Calu3 (cell line): ENCODE data around the gene ANGEL1. TPM values are rescaled to one million over a fixed set of nuclear protein-coding genes. Genes with fewer than 3 reads are reported as not detected.

ENCODE experiments used
- BruUV-seq: library from RNA; stranded (reverse); fragments of 400-500 nt; replicated peaks from 2 replicates; lab custom pipeline; 2021; lab: Mats Ljungman, UMichigan
- CTCF ChIA-PET: fragments of 300-600 bp; sonication (Branson Sonifier 250); formaldehyde crosslinking; loops from one replicate; lab custom pipeline; 2022; ENCODE audit warnings: antibody characterized with exemption; lab: Charles Lee
- DNase-seq: peaks from one replicate; pipeline ENCODE4 v3.0.0; 2022
- H3K27ac Mint-ChIP-seq: one replicate; pipeline ENCODE4 v1.8.0; 2022; ENCODE audit warnings: mixed read lengths; ENCODE audit not compliant: unreplicated experiment
- H3K27me3 Mint-ChIP-seq: one replicate; pipeline ENCODE4 v1.8.0; 2022; ENCODE audit warnings: mixed read lengths; ENCODE audit not compliant: unreplicated experiment
- H3K36me3 Mint-ChIP-seq: one replicate; pipeline ENCODE4 v1.8.0; 2022; ENCODE audit warnings: mild to moderate bottlenecking, moderate library complexity, mixed read lengths; ENCODE audit not compliant: insufficient read depth, unreplicated experiment
- H3K4me1 Mint-ChIP-seq: one replicate; pipeline ENCODE4 v1.8.0; 2022; ENCODE audit warnings: mild to moderate bottlenecking, low read depth, mixed read lengths; ENCODE audit not compliant: unreplicated experiment
- H3K4me3 Mint-ChIP-seq: one replicate; pipeline ENCODE4 v1.8.0; 2022; ENCODE audit warnings: mild to moderate bottlenecking, low read depth, moderate library complexity, mixed read lengths; ENCODE audit not compliant: unreplicated experiment
- H3K9me3 Mint-ChIP-seq: one replicate; pipeline ENCODE4 v1.8.0; 2022; ENCODE audit warnings: low read depth, mixed read lengths; ENCODE audit not compliant: unreplicated experiment
- CTCF ChIP-seq: fragments of 200-600 bp; IDR thresholded peaks from one replicate; pipeline ENCODE4 v1.8.0; 2022; ENCODE audit warnings: antibody characterized with exemption; ENCODE audit not compliant: unreplicated experiment
- intact Hi-C: fragments of 100-400 bp; cut with micrococcal nuclease; formaldehyde crosslinking; loops from one replicate; pipeline ENCODE4 v1.10.0; 2022; ENCODE audit not compliant: unreplicated experiment
- total RNA-seq: library from RNA; stranded (reverse); gene quantifications from 2 replicates; pipeline ENCODE4 v1.2.3, GENCODE V29; 2022

ANGEL1 gene
- total RNA-seq, 1 experiment from 2014 or later = 19.8 TPM

DNA sequence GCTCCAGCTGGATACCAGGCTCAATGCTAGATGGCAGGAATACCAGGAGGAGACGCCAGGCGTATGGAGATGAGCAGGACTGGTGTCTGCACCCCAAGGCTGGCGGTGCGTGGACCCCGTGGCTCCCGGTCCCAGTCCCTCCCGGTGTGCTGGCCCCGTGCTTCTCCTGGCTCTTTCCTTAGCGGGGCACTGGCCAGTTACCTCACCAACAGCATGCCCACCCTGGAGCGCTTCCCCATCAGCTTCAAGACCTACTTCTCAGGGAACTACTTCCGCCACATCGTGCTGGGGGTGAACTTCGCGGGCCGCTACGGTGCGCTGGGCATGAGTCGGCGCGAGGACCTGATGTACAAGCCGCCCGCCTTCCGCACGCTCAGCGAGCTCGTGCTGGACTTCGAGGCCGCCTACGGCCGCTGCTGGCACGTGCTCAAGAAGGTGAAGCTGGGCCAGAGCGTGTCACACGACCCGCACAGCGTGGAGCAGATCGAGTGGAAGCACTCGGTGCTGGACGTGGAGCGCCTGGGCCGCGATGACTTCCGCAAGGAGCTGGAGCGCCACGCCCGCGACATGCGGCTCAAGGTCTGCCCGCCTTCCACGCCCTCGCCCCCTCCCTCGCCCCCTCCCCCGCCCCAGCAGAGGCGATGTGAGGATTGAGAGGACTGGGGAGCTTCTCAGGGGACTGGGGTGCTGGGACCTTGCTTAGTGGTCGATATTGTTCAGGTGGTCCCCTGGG is 36.8 kb downstream of the ANGEL1 start:
- intact Hi-C loops = no loop called here
- H3K4me3 Mint-ChIP-seq = no peak overlapping the region
- H3K9me3 Mint-ChIP-seq = no peaks in the 10 kb centered on the region
- CTCF ChIA-PET = interaction anchor here (1.0 kb wide), 1 partner anchor 66 kb away, joined by 4 read pairs; no protein-coding TSS in a partner anchor
- BruUV-seq = no TSS peak
- peaks cover 9% of the 10 kb centered on the region for H3K27me3 Mint-ChIP-seq
- no peaks in the 10 kb centered on the region for H3K4me1 Mint-ChIP-seq
- no peak for TF ChIP-seq CTCF
- H3K27ac Mint-ChIP-seq = no peak overlapping the region
- no peak for DNase-seq
- H3K36me3 Mint-ChIP-seq = peaks cover 13% of the 10 kb centered on the region

GRCh38 chr14:76774821-76775694 is 37.6 kb downstream of the ANGEL1 start:
- CTCF ChIA-PET = no interaction called here
- DNase-seq = no peak
- Mint-ChIP-seq H3K27ac (no peak overlapping the region), H3K4me1 (no peaks in the 10 kb centered on the region), H3K9me3 (no peaks in the 10 kb centered on the region), H3K36me3 (peaks cover 13% of the 10 kb centered on the region), H3K4me3 (no peak overlapping the region), H3K27me3 (peaks cover 17% of the 10 kb centered on the region)
- TF ChIP-seq CTCF = no peak
- intact Hi-C loops = no loop called here
- BruUV-seq = no TSS peak

- no peaks in the 10 kb centered on the region for H3K4me1 Mint-ChIP-seq
- peaks cover 13% of the 10 kb centered on the region for H3K36me3 Mint-ChIP-seq
- H3K9me3 Mint-ChIP-seq = no peaks in the 10 kb centered on the region
- TF ChIP-seq CTCF = no peak
- intact Hi-C loops = no loop called here
- H3K27me3 Mint-ChIP-seq = peaks cover 23% of the 10 kb centered on the region
- no peak for DNase-seq
- CTCF ChIA-PET = interaction anchor here (0.9 to 1.1 kb wide), 2 partner anchors 31 to 64 kb away, joined by 3 read pairs; no protein-coding TSS in a partner anchor
- no peak overlapping the region for H3K27ac Mint-ChIP-seq
- BruUV-seq = no TSS peak
- no peak overlapping the region for H3K4me3 Mint-ChIP-seq
Measured at GRCh38 chr14:76773956-76774820, 38.5 kb downstream of the ANGEL1 start.
